Fibroblast of skin of left biceps (primary cell): ENCODE results near the gene NOL11.
A peak's percentile ranks its signal among the peaks of the same experiment; 100 is the strongest.
"Not testable (repeated sequence)": the region's sequence is repeated elsewhere in the genome, so short reads cannot be mapped to it uniquely, and the experiment has no call there.

Experiments used
- DNase-seq, 2 experiments: peaks; one replicate each; pipeline ENCODE4 v3.0.0-alpha.2; 2013; ENCODE audit warnings: low read depth in 2 of 2

NOL11 gene

GRCh38 chr17:67708378-67708777 lies 9.4 kb upstream of the NOL11 start:
- no peak for DNase-seq

- DNase-seq, result no peak
These were observed 5.8 kb upstream of the NOL11 start for GRCh38 chr17:67711916-67712315.

- no peak for DNase-seq
These were observed 5.4 kb upstream of the NOL11 start for GRCh38 chr17:67712375-67712774.

GRCh38 chr17:67713169-67713568 lies 4.6 kb upstream of the NOL11 start:
- no peak for DNase-seq

- no peak for DNase-seq
These were observed 1.3 kb upstream of the NOL11 start for GRCh38 chr17:67716405-67716798.

GRCh38 chr17:67717192-67717623 lies 528 bp upstream of the NOL11 start:
- DNase-seq, result no peak

- DNase-seq, result peak in 1 of 2 experiments; percentile 4
These were observed 697 bp downstream of the NOL11 start for GRCh38 chr17:67718325-67718941.

GRCh38 chr17:67725373-67725791 lies 7.6 kb downstream of the NOL11 start:
- no peak for DNase-seq

GRCh38 chr17:67725807-67726206 lies 8.1 kb downstream of the NOL11 start:
- DNase-seq, result no peak

- DNase-seq, result not testable (repeated sequence)
These were observed 9.7 kb downstream of the NOL11 start for GRCh38 chr17:67727152-67728039.

GRCh38 chr17:67729903-67730302 lies 12.2 kb downstream of the NOL11 start:
- no peak for DNase-seq

GRCh38 chr17:67730731-67731130 lies 13.0 kb downstream of the NOL11 start:
- no peak for DNase-seq

- DNase-seq, result no peak
These were observed 15.7 kb downstream of the NOL11 start for GRCh38 chr17:67733449-67733848.

GRCh38 chr17:67737145-67737544 lies 19.4 kb downstream of the NOL11 start:
- DNase-seq, result no peak

GRCh38 chr17:67742025-67742424 lies 24.3 kb downstream of the NOL11 start:
- DNase-seq, result no peak

- no peak for DNase-seq
These were observed 29.2 kb downstream of the NOL11 start for GRCh38 chr17:67746704-67747571.

- DNase-seq, result no peak
These were observed 30.0 kb downstream of the NOL11 start for GRCh38 chr17:67747681-67748235.

GRCh38 chr17:67750067-67750466 lies 32.3 kb downstream of the NOL11 start:
- DNase-seq, result no peak

- DNase-seq, result no peak
These were observed 33.7 kb downstream of the NOL11 start for GRCh38 chr17:67751101-67752074.

- DNase-seq, result not testable (repeated sequence)
These were observed 34.4 kb downstream of the NOL11 start for GRCh38 chr17:67752160-67752559.

- DNase-seq, result no peak
These were observed 35.3 kb downstream of the NOL11 start for GRCh38 chr17:67753026-67753425.
